22Rv1 (cell line): ENCODE results near the gene DCTN2.
A peak's percentile ranks its signal among the peaks of the same experiment; 100 is the strongest.

Source experiments
- H3K27ac ChIP-seq: fragments of 450-650 bp; 2 replicates; pipeline ENCODE4 v1.5.1; 2017
- ZFX ChIP-seq: fragments of 450-650 bp; IDR thresholded peaks from 2 replicates; pipeline ENCODE4 v1.6.1; 2017; ENCODE audit warnings: antibody characterized with exemption, borderline replicate concordance
- TF ChIP-seq, protein P1 (sequence below): fragments of 450-650 bp; IDR thresholded peaks from 2 replicates; pipeline ENCODE4 v1.5.1; 2017; ENCODE audit warnings: mild to moderate bottlenecking

DCTN2 gene

DNA sequence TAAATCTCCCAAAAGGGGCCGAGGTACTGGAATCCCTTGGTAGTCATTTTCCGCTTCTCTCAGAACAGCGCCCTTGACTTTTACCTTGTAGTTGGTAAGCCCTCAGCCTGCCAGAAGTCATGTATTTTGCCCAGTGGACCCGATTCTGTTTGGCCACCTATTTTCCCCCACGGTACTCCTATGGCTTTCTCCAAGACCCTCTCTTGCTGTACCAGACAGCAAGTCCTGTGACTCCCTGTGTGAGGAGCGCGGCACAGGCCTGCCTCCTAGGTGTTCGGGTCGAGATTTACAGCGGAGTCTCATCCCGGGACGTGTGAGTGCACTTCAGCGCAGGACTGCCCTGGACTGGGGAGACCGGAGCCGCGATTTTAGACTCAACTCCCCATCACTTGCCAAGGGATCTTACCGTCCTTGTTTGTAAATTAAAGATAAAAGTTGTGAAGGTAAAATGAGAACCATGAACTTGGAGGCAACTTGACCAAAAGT lies 25.4 kb downstream of the DCTN2 start:
- TF ChIP-seq, protein P1, sequence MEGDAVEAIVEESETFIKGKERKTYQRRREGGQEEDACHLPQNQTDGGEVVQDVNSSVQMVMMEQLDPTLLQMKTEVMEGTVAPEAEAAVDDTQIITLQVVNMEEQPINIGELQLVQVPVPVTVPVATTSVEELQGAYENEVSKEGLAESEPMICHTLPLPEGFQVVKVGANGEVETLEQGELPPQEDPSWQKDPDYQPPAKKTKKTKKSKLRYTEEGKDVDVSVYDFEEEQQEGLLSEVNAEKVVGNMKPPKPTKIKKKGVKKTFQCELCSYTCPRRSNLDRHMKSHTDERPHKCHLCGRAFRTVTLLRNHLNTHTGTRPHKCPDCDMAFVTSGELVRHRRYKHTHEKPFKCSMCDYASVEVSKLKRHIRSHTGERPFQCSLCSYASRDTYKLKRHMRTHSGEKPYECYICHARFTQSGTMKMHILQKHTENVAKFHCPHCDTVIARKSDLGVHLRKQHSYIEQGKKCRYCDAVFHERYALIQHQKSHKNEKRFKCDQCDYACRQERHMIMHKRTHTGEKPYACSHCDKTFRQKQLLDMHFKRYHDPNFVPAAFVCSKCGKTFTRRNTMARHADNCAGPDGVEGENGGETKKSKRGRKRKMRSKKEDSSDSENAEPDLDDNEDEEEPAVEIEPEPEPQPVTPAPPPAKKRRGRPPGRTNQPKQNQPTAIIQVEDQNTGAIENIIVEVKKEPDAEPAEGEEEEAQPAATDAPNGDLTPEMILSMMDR, result peak; percentile 28
- no peak for TF ChIP-seq ZFX
- H3K27ac ChIP-seq, result peak overlapping the region; percentile 100

DNA sequence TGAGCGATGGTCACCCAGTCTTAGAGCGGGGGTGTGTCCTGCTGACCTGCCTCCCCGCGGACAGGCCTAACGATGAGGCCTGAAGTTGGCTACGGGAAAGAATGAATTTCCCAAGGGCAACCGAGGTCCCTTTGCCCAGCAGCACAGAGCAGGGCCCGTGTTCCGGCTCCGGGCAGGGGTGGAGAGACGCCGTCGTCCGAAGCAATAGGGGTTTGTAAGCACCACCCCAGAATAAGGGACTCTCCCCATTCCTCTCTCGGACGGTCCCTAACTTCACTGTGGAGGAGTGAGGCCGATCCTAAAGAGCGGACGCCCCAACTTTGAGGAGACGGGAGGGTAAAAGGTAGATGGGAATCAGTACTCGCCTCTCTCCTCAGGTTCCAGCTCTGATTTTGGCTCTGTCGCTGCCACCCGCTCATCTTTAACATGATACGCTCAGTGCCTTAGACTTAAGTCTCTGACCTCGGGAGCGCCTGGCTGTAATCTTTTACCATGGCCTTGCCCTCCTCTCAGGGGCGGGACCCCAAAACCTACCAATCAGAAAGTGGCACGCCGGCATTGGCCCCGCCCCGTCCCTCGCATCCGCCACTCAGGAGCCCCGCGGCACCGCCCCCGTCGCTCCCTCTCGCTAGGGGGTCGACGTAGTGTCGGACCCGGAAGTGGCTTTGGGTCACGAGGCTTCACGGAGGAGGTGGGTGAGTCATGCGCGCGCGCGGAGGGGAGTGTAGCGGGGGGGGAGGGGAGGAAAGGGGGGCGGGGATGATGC lies 26.8 kb downstream of the DCTN2 start, which contains the start of gene DDIT3:
Gene DDIT3, minus strand, starts transcription at position 462 of the 766 bp plus-strand sequence. CDS start 3,108 bp downstream, outside the sequence.
- TF ChIP-seq ZFX, result no peak
- TF ChIP-seq, protein P1, result peak; percentile 10; the same call in 1 of the 2 replicates
- H3K27ac ChIP-seq, result peak within 1 kb of the TSS; percentile 100

DNA sequence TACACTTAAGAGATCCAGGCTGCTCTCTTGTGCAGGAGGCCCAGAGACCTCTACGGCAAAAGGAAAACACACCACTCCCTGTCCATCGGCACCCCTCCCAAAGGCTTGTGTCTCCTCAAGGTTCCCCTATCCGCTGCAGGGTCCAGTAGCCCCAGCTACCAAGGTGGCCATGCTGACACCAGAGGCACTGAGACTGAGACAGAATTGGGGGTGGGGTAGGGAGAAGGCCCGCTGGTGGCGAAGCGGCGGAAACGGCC lies 27.3 kb downstream of the DCTN2 start:
- no peak for TF ChIP-seq ZFX
- peak overlapping the region; percentile 100 for H3K27ac ChIP-seq

GRCh38 chr12:57518920-57519795 lies 27.8 kb downstream of the DCTN2 start:
- H3K27ac ChIP-seq, result peak overlapping the region; percentile 100
- TF ChIP-seq ZFX, result no peak

DNA sequence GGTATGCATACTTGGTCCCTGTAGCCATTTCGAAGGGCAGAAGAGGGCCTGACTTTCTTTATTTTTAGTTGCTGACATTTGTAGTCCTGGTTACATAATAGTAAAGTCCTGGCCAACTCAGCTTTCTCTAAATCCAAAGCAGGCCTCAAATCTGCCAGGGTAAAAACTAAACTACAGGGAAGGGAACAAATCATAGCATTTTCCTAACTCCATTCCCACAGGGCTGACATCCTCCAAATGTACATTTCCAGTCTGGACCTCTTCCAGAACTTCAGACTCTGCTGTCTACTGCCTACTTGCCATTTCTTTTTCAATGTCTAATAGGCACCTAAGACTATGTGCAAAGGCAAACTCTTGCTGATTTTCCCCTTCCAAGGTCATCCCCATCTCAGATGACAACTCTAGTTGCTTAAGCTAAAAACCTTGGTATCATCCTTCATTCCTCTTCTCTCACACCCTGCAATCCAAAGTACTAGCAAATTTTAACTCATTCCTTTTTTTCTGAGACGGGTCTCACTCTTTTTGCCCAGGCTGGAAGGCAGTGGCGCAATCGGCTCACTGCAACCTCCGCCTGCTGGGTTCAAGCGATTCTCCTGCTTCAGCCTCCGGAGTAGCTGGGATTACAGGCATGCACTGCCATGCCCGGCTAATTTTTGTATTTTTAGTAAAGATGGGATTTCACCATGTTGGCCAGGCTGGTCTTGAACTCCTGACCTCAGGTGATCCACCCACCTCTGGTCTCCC lies 28.6 kb downstream of the DCTN2 start:
- H3K27ac ChIP-seq, result peak overlapping the region; percentile 100
- TF ChIP-seq ZFX, result no peak
- TF ChIP-seq, protein P1, result no peak

GRCh38 chr12:57517718-57518117 lies 29.3 kb downstream of the DCTN2 start:
- H3K27ac ChIP-seq, result peak overlapping the region; percentile 100

DNA sequence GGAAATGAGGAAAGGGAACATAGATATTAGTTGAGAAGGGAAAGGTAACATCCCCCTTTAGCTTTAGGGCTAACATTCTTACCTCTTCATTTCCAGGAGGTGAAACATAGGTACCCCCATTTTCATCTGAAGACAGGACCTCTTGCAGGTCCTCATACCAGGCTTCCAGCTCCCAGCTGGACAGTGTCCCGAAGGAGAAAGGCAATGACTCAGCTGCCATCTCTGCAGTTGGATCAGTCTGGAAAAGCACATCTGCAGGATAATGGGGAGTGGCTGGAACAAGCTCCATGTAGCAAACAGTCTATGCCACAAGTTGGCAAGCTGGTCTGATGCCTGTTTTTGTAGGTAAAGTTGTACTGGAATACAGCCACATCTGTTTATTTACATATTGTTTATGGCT lies 29.8 kb downstream of the DCTN2 start:
- TF ChIP-seq, protein P1, result no peak
- TF ChIP-seq ZFX, result no peak
- peak overlapping the region; percentile 100 for H3K27ac ChIP-seq

DNA sequence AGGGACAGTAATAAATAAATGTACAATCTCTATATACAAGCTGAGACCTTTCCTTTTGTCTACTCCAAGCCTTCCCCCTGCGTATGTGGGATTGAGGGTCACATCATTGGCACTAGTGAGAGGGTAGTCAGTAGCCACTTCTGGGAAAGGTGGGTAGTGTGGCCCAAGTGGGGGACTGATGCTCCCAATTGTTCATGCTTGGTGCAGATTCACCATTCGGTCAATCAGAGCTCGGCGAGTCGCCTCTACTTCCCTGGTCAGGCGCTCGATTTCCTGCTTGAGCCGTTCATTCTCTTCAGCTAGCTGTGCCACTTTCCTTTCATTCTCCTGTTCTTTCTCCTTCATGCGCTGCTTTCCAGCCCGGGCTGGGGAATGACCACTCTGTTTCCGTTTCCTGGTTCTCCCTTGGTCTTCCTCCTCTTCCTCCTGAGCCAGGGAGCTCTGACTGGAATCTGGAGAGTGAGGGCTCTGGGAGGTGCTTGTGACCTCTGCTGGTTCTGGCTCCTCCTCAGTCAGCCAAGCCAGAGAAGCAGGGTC lies 30.3 kb downstream of the DCTN2 start:
- peak overlapping the region; percentile 100 for H3K27ac ChIP-seq
- TF ChIP-seq, protein P1, result no peak
- no peak for TF ChIP-seq ZFX
